GM19463 (cell line): ENCODE data around the gene MAP7D2.
"Not testable (repeated sequence)": the region's sequence is repeated elsewhere in the genome, so short reads cannot be mapped to it uniquely, and the experiment has no call there.

Source experiments
- ATAC-seq: cut with Tn5 transposase; IDR thresholded peaks from one replicate; pipeline ENCODE4 v1.9.1; 2021; ENCODE audit warnings: mild to moderate bottlenecking, moderate library complexity; ENCODE audit not compliant: unreplicated experiment

Gene MAP7D2

GRCh38 chrX:20116577-20117240 lies at the start of gene MAP7D2:
MAP7D2 (minus strand) TSS chrX:20116907; CDS start chrX:20116879, 28 bp downstream.
- ATAC-seq: no peak

GRCh38 chrX:20162516-20162915 lies 45.8 kb upstream of the MAP7D2 start:
- ATAC-seq: not testable (repeated sequence)

GRCh38 chrX:20159797-20160385 lies 43.2 kb upstream of the MAP7D2 start:
- no peak for ATAC-seq

GRCh38 chrX:20151689-20152088 lies 35.0 kb upstream of the MAP7D2 start:
- ATAC-seq: no peak

DNA sequence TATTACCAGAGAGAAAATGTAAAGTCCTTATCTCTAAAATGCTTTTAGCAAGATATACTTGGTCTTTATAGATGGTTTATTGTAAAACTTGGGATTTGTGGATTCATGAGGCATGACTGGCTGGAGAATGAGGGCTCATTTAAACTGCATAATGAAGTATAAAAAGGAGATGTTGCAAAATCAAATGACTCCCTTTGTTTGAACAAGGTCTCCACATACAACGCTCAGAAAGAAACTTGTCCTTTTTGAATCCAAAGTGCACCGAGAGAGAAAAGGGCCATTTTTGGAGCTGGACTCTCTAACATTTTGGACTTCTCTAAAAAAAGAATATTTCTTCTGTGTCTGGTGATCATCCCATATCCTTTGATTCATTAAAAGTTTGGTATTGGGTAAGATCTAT lies 32.6 kb upstream of the MAP7D2 start:
- no peak for ATAC-seq

DNA sequence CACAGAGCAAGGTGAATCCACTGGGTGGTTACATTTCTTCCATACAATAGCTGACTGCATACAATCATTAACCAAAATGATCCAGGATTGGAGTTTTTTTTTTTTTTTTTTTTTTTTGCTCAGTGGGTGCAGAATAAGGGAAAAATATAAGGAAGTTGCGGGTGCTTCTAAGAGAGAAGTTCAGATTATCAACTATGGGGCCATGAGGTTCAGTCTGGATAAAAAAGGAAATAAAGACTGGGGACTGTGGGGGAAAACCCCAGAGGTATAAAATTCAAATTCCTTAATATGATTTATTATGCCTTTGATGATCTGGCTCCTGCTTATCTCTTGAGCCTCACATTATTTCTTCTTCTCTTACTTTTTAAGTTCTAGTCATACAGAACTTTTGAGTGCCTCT lies 30.9 kb upstream of the MAP7D2 start:
- ATAC-seq: no peak

GRCh38 chrX:20144491-20144890 lies 27.8 kb upstream of the MAP7D2 start:
- no peak for ATAC-seq

GRCh38 chrX:20143561-20143960 lies 26.9 kb upstream of the MAP7D2 start:
- ATAC-seq: no peak

DNA sequence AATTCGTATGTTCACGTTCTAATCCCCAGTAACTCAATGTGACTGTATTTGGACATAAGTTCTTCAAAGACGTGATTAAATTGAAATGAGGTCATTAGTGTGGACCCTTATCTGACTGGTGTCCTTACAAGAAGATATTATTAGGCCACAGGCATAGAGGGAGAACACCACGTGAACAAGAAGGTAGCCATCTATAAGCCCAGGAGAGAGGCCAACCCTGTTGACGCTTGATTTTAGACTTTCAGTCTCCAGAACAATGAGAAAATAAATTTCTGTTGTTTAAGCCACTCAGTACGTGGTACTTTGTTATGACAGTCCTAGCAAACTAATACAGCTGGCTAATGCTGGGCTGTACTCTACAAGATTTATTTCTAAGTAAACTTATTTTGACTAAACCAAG lies 26.4 kb upstream of the MAP7D2 start:
- ATAC-seq: no peak

DNA sequence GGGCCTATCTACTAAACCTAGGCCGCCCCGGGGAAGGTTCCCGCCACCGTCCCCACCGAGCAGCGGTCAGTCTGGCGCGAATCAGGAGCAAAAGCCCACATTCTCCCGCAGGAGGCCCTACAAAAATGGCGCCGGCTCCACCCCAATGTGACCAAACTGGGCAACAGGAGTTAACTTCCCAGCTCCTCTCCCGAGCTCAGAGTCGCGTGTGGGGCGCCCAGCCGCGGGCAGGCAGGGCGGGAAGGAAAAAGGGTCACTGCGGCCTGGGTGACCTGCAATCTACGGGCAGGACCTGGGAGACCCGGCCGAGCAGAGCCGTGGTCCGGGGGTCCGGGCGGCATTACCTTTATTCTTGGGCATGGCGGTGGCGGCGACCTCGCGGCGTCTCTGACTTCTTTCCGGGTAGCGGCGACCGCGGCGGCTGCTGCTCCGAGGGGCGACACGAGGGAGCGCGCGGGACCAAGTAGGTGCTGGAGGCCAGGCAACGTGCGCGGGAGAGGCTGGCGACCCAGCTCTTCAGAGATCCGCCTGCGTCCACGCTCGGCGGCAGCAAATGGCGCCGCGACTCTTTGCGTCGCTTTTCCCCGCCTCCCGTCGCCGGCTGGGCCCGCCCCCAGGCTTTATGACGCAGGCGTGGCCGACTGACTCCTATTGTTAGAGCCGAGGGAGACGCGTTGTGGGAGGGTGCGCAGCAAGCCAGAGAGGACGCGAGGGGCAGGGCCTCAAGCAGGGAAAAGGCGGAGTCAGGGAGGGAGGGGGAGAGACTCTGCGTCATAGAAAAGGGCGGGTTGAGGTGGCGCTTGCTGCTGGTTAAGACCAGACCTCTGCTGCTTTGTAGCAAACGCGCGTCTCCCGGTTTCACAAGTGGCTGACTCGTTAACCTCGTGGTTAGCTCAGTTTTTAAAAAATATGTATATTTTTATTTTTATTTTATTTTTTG lies 24.8 kb upstream of the MAP7D2 start, which contains the start of gene EIF1AX:
Gene EIF1AX, minus strand, starts transcription at position 558 of the 940 bp plus-strand sequence. Its CDS starts 198 bp downstream, at position 360.
- peak; percentile 98 for ATAC-seq

DNA sequence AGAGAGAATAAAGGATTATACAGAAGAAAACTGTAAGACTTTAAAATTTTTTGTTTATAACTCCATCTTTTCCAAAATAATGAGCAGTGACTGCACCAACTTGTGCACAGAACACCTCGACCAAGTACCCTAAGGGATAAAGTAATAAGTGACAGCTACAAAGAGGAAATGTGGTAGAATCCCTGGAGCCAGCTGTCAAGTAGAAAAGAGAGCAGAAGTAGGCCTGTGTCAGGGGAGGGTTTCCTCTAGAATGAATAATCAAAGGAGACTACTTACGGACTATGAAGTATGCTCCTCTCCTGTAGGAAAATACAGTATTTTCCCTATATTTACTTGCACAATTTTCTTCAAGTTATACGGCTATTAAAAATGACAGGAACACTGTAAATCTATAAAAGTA lies 23.7 kb upstream of the MAP7D2 start:
- ATAC-seq: no peak

GRCh38 chrX:20139966-20140365 lies 23.3 kb upstream of the MAP7D2 start:
- no peak for ATAC-seq

DNA sequence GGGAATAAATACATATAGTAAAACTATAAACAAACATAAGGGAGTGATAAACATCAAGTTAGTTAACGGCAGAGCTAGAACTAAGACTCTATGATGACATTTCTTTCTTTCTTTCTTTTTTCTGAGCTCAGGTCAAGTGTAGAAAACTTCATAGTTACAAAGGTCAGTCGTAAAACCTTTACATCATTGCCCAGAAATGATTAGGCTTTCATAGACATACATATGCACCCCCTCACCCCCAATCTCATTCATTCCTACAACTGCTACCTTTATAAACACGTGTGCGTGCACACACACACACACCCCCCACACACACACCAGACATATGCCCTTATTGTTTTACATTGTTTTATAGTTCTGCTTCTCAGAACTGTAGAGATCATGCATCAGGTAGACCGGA lies 19.2 kb upstream of the MAP7D2 start:
- no peak for ATAC-seq

DNA sequence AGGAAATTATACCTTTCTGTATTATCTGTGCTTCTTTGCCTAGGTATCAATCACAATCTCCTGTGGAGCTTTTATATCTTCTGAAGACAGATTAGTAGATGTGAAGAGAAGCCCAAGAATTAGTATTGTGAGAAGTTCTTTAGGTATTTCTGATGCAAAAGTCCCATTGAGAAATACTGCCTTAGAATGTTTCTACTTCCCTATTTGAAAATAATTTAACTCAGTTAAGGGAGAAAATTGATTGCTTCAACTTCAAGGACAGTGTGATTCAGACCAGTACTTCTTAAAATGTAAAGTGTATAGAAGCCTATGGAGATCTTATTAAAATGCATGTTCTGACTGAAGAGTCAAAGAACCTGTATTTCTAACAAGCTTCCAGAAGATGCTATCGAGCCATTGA lies 16.0 kb upstream of the MAP7D2 start:
- ATAC-seq: no peak

GRCh38 chrX:20130357-20130756 lies 13.7 kb upstream of the MAP7D2 start:
- ATAC-seq: no peak

- no peak for ATAC-seq
These were observed 12.8 kb upstream of the MAP7D2 start for GRCh38 chrX:20129547-20129946.

GRCh38 chrX:20128670-20129069 lies 12.0 kb upstream of the MAP7D2 start:
- no peak for ATAC-seq

GRCh38 chrX:20127440-20127839 lies 10.7 kb upstream of the MAP7D2 start:
- not testable (repeated sequence) for ATAC-seq

- peak; percentile 65 for ATAC-seq
These were observed 10.1 kb upstream of the MAP7D2 start for GRCh38 chrX:20126833-20127232.

GRCh38 chrX:20124964-20125363 lies 8.3 kb upstream of the MAP7D2 start:
- ATAC-seq: no peak

DNA sequence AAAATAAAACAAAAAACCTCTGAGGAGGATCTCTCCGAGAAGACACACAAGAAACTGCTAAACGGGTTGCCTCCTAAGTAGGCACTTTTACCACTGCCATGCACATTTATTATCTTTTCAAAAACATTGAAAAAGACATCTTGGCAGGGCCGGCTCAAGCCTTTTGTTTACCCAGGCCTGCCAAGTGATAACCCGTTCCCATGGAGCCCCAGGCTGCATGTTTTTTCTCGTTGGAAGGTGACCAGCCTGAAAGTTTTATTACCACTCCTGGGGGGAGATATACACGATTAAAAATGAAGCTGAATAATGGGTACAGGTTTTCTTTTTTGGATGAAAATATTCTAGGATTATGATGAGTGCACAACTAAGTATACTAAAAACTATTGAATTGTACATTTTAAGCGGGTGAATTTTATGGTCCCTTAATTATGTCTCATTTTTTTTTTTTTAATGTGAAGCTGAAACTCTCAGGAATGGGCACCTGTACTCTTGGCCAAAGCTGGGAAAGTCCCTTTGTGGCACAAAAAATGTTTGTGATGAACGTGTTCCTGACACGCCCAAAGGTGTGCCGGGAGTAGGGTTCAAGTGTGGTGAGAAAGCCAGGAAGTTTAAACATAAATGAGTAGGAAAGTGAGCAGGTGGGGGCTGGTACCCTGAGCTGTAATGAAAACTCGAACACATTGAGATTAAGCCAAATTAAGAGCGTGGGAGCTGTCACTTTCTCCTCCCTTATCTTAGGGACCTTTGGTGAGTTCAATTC lies 1.5 kb upstream of the MAP7D2 start:
- no peak for ATAC-seq
